SH-SY5Y (cell line): ENCODE data around the gene SEMA4A.

Experiments
- GATA2 ChIP-seq: IDR thresholded peaks from 2 replicates; pipeline ENCODE4 v1.6.1; 2011; ENCODE audit warnings: mild to moderate bottlenecking, low read depth, low read length
- GATA3 ChIP-seq: IDR thresholded peaks from 2 replicates; pipeline ENCODE4 v1.6.1; 2011; ENCODE audit warnings: low read depth, mild to moderate bottlenecking, low read length, moderate library complexity

- TF ChIP-seq GATA3: no peak
- no peak for TF ChIP-seq GATA2
Observed at GRCh38 chr1:156104861-156105832, 48.2 kb upstream of the SEMA4A start.
